Inferior parietal cortex (tissue), 1 donor: ENCODE data around the gene NAT16.
"Not testable (repeated sequence)": the region's sequence is repeated elsewhere in the genome, so short reads cannot be mapped to it uniquely, and the experiment has no call there.

Experiments
- DNase-seq: peaks from one replicate; pipeline ENCODE4 v3.0.0-alpha.2; 2016; ENCODE audit errors: extremely low spot score

The NAT16 gene

GRCh38 chr7:101180130-101180755 is at the start of gene NAT16:
Gene NAT16 (minus strand): TSS chr7:101180293. CDS start chr7:101174807, 5,486 bp downstream.
- no peak for DNase-seq

- peak; percentile 51 for DNase-seq
Observed at GRCh38 chr7:101226721-101227120, 46.6 kb upstream of the NAT16 start.

GRCh38 chr7:101225650-101226049 is 45.6 kb upstream of the NAT16 start:
- no peak for DNase-seq

GRCh38 chr7:101223528-101223927 is 43.4 kb upstream of the NAT16 start:
- no peak for DNase-seq

GRCh38 chr7:101222275-101222830 is 42.3 kb upstream of the NAT16 start:
- DNase-seq: no peak

GRCh38 chr7:101220295-101220694 is 40.2 kb upstream of the NAT16 start:
- DNase-seq: no peak

- DNase-seq: no peak
Observed at GRCh38 chr7:101218236-101219125, 38.4 kb upstream of the NAT16 start.

GRCh38 chr7:101217388-101218235 is 37.5 kb upstream of the NAT16 start, which contains the start of the genes PLOD3 and ZNHIT1:
Gene PLOD3 (minus strand): TSS chr7:101217581. CDS start chr7:101217274, 307 bp downstream.
Gene ZNHIT1 (plus strand): TSS chr7:101218165. CDS start chr7:101218196, 31 bp downstream.
- DNase-seq: peak; percentile 100

GRCh38 chr7:101216860-101217387 is 36.8 kb upstream of the NAT16 start:
- no peak for DNase-seq

- no peak for DNase-seq
Observed at GRCh38 chr7:101216001-101216859, 36.1 kb upstream of the NAT16 start.

GRCh38 chr7:101212014-101212413 is 31.9 kb upstream of the NAT16 start:
- DNase-seq: no peak

- no peak for DNase-seq
Observed at GRCh38 chr7:101211501-101211900, 31.4 kb upstream of the NAT16 start.

- DNase-seq: no peak
Observed at GRCh38 chr7:101210143-101210542, 30.1 kb upstream of the NAT16 start.

- DNase-seq: no peak
Observed at GRCh38 chr7:101208794-101209193, 28.7 kb upstream of the NAT16 start.

- DNase-seq: no peak
Observed at GRCh38 chr7:101207459-101207858, 27.4 kb upstream of the NAT16 start.

- no peak for DNase-seq
Observed at GRCh38 chr7:101206665-101207042, 26.6 kb upstream of the NAT16 start.

GRCh38 chr7:101205901-101206664 is 26.0 kb upstream of the NAT16 start:
- no peak for DNase-seq

GRCh38 chr7:101203740-101204738 is 23.9 kb upstream of the NAT16 start:
- DNase-seq: not testable (repeated sequence)

- DNase-seq: no peak
Observed at GRCh38 chr7:101202603-101202918, 22.5 kb upstream of the NAT16 start.
